Kidney (tissue), 14 donors: ENCODE results near the gene ARIH1. TPM values are rescaled to one million over a fixed set of nuclear protein-coding genes. Genes with fewer than 3 reads are reported as not detected.
"Not testable (repeated sequence)": the region's sequence is repeated elsewhere in the genome, so short reads cannot be mapped to it uniquely, and the experiment has no call there.

Experiments used
- DNase-seq, 5 donors: peaks; one replicate each; pipeline ENCODE4 v3.0.0-alpha.2; 2013 to 2020
- FAIRE-seq: peaks from 2 replicates; lab custom pipeline; 2012; peaks lifted over from hg19 to GRCh38; lab: Jason Lieb, UNC
- H3K27ac ChIP-seq, 2 donors: one replicate each; pipeline ENCODE4 v1.7.0; 2013; ENCODE audit warnings: low read depth in 2 of 2, low read length in 2 of 2, inconsistent platforms in 1 of 2
- H3K27me3 ChIP-seq: one replicate; pipeline ENCODE4 v1.7.1; 2013; ENCODE audit warnings: low read length, inconsistent platforms; ENCODE audit not compliant: control insufficient read depth, insufficient read depth
- H3K36me3 ChIP-seq, 3 donors: one replicate each; pipeline versions ENCODE4 v1.7.0 to v1.7.1; 2013; ENCODE audit warnings: low read length in 3 of 3, control low read depth in 1 of 3, inconsistent platforms in 1 of 3; ENCODE audit not compliant: insufficient read depth in 3 of 3, control insufficient read depth in 2 of 3
- H3K4me1 ChIP-seq, 3 donors: one replicate each; pipeline versions ENCODE4 v1.7.0 to v1.7.1; 2013; ENCODE audit warnings: low read length in 3 of 3, inconsistent platforms in 1 of 3, low read depth in 1 of 3; ENCODE audit not compliant: control insufficient read depth in 2 of 3, insufficient read depth in 2 of 3
- H3K4me3 ChIP-seq, 3 donors: one replicate each; pipeline versions ENCODE4 v1.7.0 to v1.8.1; 2013; ENCODE audit warnings: low read length in 3 of 3, control low read depth in 1 of 3, inconsistent platforms in 1 of 3
- H3K9ac ChIP-seq, 3 donors: one replicate each; pipeline versions ENCODE4 v1.7.0 to v1.7.1; 2013; ENCODE audit warnings: low read length in 3 of 3, control low read depth in 1 of 3, inconsistent platforms in 1 of 3
- H3K9me3 ChIP-seq, 3 donors: one replicate each; pipeline versions ENCODE4 v1.7.0 to v1.7.1; 2013; ENCODE audit warnings: low read length in 3 of 3, control low read depth in 1 of 3, inconsistent platforms in 1 of 3; ENCODE audit not compliant: control insufficient read depth in 2 of 3, insufficient read depth in 1 of 3
- CTCF ChIP-seq: IDR thresholded peaks from 3 replicates; pipeline ENCODE4 v1.5.1; 2012; ENCODE audit warnings: mild to moderate bottlenecking, moderate library complexity, borderline replicate concordance; ENCODE audit not compliant: insufficient read depth; ENCODE audit errors: extremely low read depth
- intact Hi-C: fragments of 100-400 bp; cut with DNase I; formaldehyde crosslinking; loops from one replicate; pipeline ENCODE4 v1.11.1; 2022
- polyA plus RNA-seq: library from polyadenylated mRNA; stranded (reverse); fragments of 350-450 nt; fragmentation: Illumina TruSeq; extraction: RNeasy Lipid Tissue Mini Kit (QIAGEN cat#74804); gene quantifications from one replicate; pipeline ENCODE4 v1.2.3, GENCODE V29; 2014; ENCODE audit warnings: low read depth, low replicate concordance; ENCODE audit not compliant: insufficient read depth
- total RNA-seq: library from RNA; stranded (reverse); fragmentation: NEBNext Ultra II Directional; extraction: Animal tissue kit (Norgen Biotek cat#: 25700); gene quantifications from one replicate; pipeline ENCODE4 v1.2.1, GENCODE V29; 2021
- donor health status: control.
- donor health status: control.
- donor health status: control.
- donor health status: control.
- donor health status: control.
- donor health status: DM: yes; HTN: yes; CAD: no.
- donor health status: Normal renal cell carcinoma (clear cell type).

ARIH1 gene
- total and polyA plus RNA-seq, 2 donors from 2014 or later, result 27.4 to 139 TPM

GRCh38 chr15:72437650-72438316, 36.3 kb upstream of the ARIH1 start:
- FAIRE-seq, result no peak
- Histone ChIP-seq H3K4me1 (no peaks in the 10 kb centered on the region), H3K9ac (no peak overlapping the region), H3K36me3 (no peaks in the 10 kb centered on the region), H3K4me3 (no peak overlapping the region), H3K27me3 (no peaks in the 10 kb centered on the region), H3K9me3 (peaks cover 0 to 9% (median 0%) of the 10 kb centered on the region in 3 donors), H3K27ac (no peak overlapping the region)
- intact Hi-C loops, result no loop called here
- TF ChIP-seq CTCF, result no peak
- DNase-seq, result no peak

GRCh38 chr15:72442848-72443247, 31.3 kb upstream of the ARIH1 start:
- intact Hi-C loops, H3K27me3 ChIP-seq, H3K4me3 ChIP-seq, H3K27ac ChIP-seq, H3K36me3 ChIP-seq, H3K9ac ChIP-seq, DNase-seq, H3K4me1 ChIP-seq, H3K9me3 ChIP-seq, FAIRE-seq: not testable (repeated sequence)

- intact Hi-C loops, result no loop called here
- DNase-seq (no peak), FAIRE-seq (peak; percentile 33)
These were observed 28.7 kb upstream of the ARIH1 start for GRCh38 chr15:72445426-72445825.

GRCh38 chr15:72450805-72451204, 23.3 kb upstream of the ARIH1 start:
- no peaks in the 10 kb centered on the region for H3K36me3 ChIP-seq
- FAIRE-seq, result no peak
- H3K9me3 ChIP-seq, result no peaks in the 10 kb centered on the region
- no peaks in the 10 kb centered on the region for H3K27me3 ChIP-seq
- no peak for TF ChIP-seq CTCF
- H3K27ac ChIP-seq, result no peak overlapping the region
- intact Hi-C loops, result no loop called here
- no peak overlapping the region for H3K4me3 ChIP-seq
- no peak for DNase-seq
- H3K9ac ChIP-seq, result no peak overlapping the region
- no peaks in the 10 kb centered on the region for H3K4me1 ChIP-seq

More at GRCh38 chr15:72445426-72445825, 28.7 kb upstream of the ARIH1 start:
- H3K9ac ChIP-seq, result no peak overlapping the region
- H3K27ac ChIP-seq, result no peak overlapping the region
- H3K4me3 ChIP-seq, result no peak overlapping the region
- no peaks in the 10 kb centered on the region for H3K36me3 ChIP-seq
- H3K4me1 ChIP-seq, result no peaks in the 10 kb centered on the region
- no peaks in the 10 kb centered on the region for H3K9me3 ChIP-seq
- no peaks in the 10 kb centered on the region for H3K27me3 ChIP-seq
- TF ChIP-seq CTCF, result no peak
